Suprapubic skin (tissue), 4 donors: ENCODE data around the gene EEA1. TPM values are rescaled to one million over a fixed set of nuclear protein-coding genes. Genes with fewer than 3 reads are reported as not detected.
"Not testable (repeated sequence)": the region's sequence is repeated elsewhere in the genome, so short reads cannot be mapped to it uniquely, and the experiment has no call there.

ENCODE experiments used
- DNase-seq, 2 donors: peaks; one replicate each; pipeline ENCODE4 v3.0.0-alpha.2; 2019; ENCODE audit warnings: low spot score in 2 of 2
- H3K27ac ChIP-seq: fragments of 200-600 bp; sonication (generic); one replicate; pipeline ENCODE4 v1.5.1; 2019
- H3K27me3 ChIP-seq: fragments of 200-600 bp; sonication (generic); one replicate; pipeline ENCODE4 v1.5.1; 2019
- H3K36me3 ChIP-seq: fragments of 200-600 bp; sonication (generic); one replicate; pipeline ENCODE4 v1.5.1; 2019
- H3K4me1 ChIP-seq: fragments of 200-600 bp; sonication (generic); one replicate; pipeline ENCODE4 v1.5.1; 2019
- H3K4me3 ChIP-seq: fragments of 200-600 bp; sonication (generic); one replicate; pipeline ENCODE4 v1.5.1; 2019; ENCODE audit warnings: mild to moderate bottlenecking
- H3K9me3 ChIP-seq: fragments of 200-600 bp; sonication (generic); one replicate; pipeline ENCODE4 v1.5.1; 2019
- EP300 ChIP-seq: sonication (generic); formaldehyde crosslinking; IDR thresholded peaks from one replicate; pipeline ENCODE4 v1.6.1; 2017; ENCODE audit warnings: antibody characterized with exemption
- POLR2A ChIP-seq, 2 donors: fragments of 450-650 bp; IDR thresholded peaks; one replicate each; pipeline ENCODE4 v1.6.1; 2017; ENCODE audit warnings: antibody characterized with exemption in 2 of 2, mild to moderate bottlenecking in 2 of 2, moderate library complexity in 2 of 2
- POLR2AphosphoS5 ChIP-seq, 3 donors: sonication (generic); formaldehyde crosslinking; IDR thresholded peaks; one replicate each; pipeline ENCODE4 v1.6.1; 2017; ENCODE audit warnings: antibody characterized with exemption in 3 of 3
- WGBS: methylation state at CpG from one replicate; pipeline ENCODE4 v1.1.5; 2018; 5-methylcytosine and 5-hydroxymethylcytosine counted together
- total RNA-seq, 4 donors: library from RNA; depleted of rRNA; stranded (reverse); fragments of >200 nt; gene quantifications; one replicate each; pipeline ENCODE4 v1.1.0, GENCODE V29; 2016
- TF ChIP-seq, protein P1 (sequence below), 2 donors: fragments of 200-600 bp in 1 of 2; fragments of 450-650 bp in 1 of 2; sonication (generic) in 1 of 2; IDR thresholded peaks; one replicate each; pipeline ENCODE4 v1.5.1; 2016 to 2019; ENCODE audit warnings: antibody characterized with exemption in 2 of 2, mild to moderate bottlenecking in 1 of 2, moderate library complexity in 1 of 2

Gene EEA1
- total RNA-seq, 4 donors from 2014 or later: 17.9 to 55.0 (median 23.2) TPM

DNA sequence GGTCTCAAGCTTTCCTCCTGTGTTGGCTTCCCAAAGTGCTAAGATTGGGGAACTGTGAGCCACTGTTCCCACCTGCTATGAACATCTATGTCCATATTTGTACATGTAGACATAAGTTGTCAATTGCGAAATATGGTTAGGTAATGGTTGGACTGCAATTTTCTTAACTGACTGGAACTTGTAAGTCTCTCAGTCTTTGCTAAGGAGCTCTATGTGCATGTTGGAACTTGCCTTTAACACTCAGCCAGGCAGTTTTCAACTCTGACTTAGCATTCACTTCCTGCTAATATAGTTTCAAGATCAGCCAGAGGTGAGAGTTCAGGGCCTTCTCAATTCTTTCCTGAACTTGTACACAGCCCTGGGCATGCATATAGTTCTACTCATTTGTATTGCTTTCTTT lies 44.5 kb upstream of the EEA1 start:
- Histone ChIP-seq H3K4me3 (no peak overlapping the region), H3K36me3 (no peaks in the 10 kb centered on the region), H3K27me3 (no peaks in the 10 kb centered on the region), H3K4me1 (peaks cover 4% of the 10 kb centered on the region), H3K9me3 (no peaks in the 10 kb centered on the region), H3K27ac (no peak overlapping the region)
- DNase-seq: no peak
- TF ChIP-seq, protein P1, sequence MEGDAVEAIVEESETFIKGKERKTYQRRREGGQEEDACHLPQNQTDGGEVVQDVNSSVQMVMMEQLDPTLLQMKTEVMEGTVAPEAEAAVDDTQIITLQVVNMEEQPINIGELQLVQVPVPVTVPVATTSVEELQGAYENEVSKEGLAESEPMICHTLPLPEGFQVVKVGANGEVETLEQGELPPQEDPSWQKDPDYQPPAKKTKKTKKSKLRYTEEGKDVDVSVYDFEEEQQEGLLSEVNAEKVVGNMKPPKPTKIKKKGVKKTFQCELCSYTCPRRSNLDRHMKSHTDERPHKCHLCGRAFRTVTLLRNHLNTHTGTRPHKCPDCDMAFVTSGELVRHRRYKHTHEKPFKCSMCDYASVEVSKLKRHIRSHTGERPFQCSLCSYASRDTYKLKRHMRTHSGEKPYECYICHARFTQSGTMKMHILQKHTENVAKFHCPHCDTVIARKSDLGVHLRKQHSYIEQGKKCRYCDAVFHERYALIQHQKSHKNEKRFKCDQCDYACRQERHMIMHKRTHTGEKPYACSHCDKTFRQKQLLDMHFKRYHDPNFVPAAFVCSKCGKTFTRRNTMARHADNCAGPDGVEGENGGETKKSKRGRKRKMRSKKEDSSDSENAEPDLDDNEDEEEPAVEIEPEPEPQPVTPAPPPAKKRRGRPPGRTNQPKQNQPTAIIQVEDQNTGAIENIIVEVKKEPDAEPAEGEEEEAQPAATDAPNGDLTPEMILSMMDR (IDR thresholded peaks at IDR 0.05): no peak
- TF ChIP-seq POLR2AphosphoS5 (IDR thresholded peaks at IDR 0.05): no peak
- WGBS: 94% methylated on average over 1 of the region's 1 CpG

DNA sequence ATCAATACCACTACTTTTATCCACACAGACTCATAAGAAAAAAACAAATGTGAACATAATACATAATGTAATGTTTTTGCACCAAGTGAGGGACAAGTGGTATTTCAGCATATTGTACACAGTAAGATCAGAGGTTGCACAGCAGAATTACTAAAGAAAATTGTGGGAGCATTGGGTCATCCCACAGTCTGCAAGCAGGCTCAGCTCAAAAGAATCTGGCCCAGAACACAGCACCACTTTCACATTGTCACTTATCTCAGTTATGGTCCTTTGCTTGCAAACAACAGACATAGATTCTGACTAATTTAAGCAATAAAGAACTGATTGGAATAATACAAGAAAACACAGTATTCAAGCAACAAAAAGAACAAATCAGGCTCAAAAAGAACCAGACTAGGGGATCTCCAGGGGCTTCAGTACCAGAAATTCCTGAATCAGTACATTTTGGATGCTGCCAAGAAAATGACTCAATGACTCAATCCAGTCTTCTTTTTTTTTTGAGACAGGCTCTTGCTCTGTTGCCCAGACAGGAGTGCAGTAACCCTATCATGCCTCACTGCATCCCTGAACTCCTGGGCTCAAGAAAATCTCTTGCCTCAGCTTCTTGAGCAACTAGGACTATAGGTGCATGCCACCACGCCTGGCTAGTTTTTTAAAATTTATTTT lies 42.9 kb upstream of the EEA1 start:
- H3K27ac ChIP-seq: peak overlapping the region; percentile 64
- no peaks in the 10 kb centered on the region for H3K9me3 ChIP-seq
- WGBS: 84% methylated on average over 1 of the region's 1 CpG

DNA sequence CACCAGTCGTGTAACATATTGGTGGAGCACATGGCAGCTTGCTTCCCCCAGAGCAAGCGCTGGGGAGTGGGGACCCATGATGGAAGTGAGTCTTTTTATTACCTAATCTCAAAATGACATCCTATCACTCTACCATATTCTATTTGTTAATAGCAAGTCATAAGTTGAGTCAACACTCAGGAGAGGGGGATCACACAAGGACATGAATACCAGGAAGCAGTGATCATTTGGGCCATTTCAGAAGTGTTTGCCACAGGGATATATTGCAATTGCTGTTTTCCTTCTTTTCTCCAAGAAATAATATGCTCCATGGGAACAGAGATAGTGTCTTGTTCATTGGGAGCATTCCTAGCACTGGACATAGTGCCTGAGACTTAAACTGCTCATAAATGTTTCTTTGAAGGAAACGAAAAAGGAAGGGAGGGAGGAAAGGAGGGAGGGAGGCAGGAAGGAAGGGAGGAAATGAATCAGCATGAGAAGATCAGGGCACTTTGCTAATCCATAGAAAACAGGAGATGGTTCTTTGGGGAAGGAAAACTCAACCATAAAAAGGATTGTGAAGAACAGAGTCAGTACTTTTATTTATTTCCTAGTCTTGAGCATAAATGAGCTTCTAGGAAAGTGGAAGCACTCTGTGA lies 39.2 kb upstream of the EEA1 start:
- 66% methylated on average over 3 of the region's 3 CpGs for WGBS
- Histone ChIP-seq H3K9me3 (no peaks in the 10 kb centered on the region), H3K27me3 (no peaks in the 10 kb centered on the region), H3K36me3 (no peaks in the 10 kb centered on the region), H3K27ac (no peak overlapping the region), H3K4me3 (no peak overlapping the region), H3K4me1 (peaks cover 4% of the 10 kb centered on the region)
- TF ChIP-seq EP300: no peak
- TF ChIP-seq, protein P1 (IDR thresholded peaks at IDR 0.05): no peak
- no peak for TF ChIP-seq POLR2A (IDR thresholded peaks at IDR 0.05)
- TF ChIP-seq POLR2AphosphoS5 (IDR thresholded peaks at IDR 0.05): no peak
- no peak for DNase-seq

More for the DNA sequence above, 42.9 kb upstream of the EEA1 start:
- TF ChIP-seq, protein P1 (IDR thresholded peaks at IDR 0.05): no peak
- TF ChIP-seq POLR2AphosphoS5 (IDR thresholded peaks at IDR 0.05): no peak
- no peak for TF ChIP-seq POLR2A (IDR thresholded peaks at IDR 0.05)
- TF ChIP-seq EP300: no peak
- Histone ChIP-seq H3K4me1 (peaks cover 4% of the 10 kb centered on the region), H3K36me3 (no peaks in the 10 kb centered on the region), H3K4me3 (no peak overlapping the region), H3K27me3 (no peaks in the 10 kb centered on the region)
- DNase-seq: no peak

DNA sequence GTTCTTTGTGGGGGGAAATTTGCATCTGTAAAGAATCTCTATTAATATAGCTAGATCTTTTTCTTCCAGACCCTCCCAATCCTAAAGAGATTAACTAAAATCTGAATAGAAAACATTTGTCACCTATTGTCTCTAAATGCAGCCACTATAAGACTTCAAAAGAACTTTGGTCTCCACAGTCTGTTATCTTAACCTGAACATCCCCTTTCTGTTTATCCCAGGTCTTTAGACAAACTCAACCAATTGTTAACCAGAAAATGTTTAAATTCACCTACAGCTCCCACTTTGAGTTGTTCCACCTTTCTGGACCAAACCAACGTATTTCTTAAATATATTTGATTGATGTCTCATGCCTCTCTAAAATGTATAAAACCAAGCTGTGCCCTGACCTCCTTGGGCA lies 35.3 kb upstream of the EEA1 start:
- not testable (repeated sequence) for H3K36me3 ChIP-seq, DNase-seq, H3K4me1 ChIP-seq, H3K27me3 ChIP-seq, H3K9me3 ChIP-seq, H3K27ac ChIP-seq, H3K4me3 ChIP-seq
- WGBS: 69% methylated on average over 1 of the region's 1 CpG

DNA sequence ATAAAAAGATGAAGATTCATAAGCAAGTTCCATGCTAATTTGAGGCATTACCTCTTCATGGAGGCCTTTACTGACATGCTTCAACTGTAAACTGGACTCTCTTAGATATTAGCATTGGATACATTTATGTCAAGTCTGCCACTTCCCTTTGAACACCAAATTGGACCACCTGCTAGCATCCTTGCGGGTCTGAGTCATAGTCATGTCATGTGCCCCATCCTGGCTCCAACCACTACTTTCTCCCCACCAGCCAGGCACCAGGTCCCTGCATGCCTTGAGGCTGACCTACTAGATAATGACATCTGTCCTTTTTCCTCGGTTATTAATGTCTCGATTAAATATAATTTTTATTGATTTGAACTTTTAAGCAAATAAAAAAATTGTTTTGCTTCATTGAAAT lies 32.9 kb upstream of the EEA1 start:
- H3K4me3 ChIP-seq: no peak overlapping the region
- no peak for TF ChIP-seq POLR2A (IDR thresholded peaks at IDR 0.05)
- TF ChIP-seq EP300: no peak
- TF ChIP-seq, protein P1 (IDR thresholded peaks at IDR 0.05): no peak
- TF ChIP-seq POLR2AphosphoS5 (IDR thresholded peaks at IDR 0.05): no peak
- no peaks in the 10 kb centered on the region for H3K36me3 ChIP-seq
- H3K27me3 ChIP-seq: no peaks in the 10 kb centered on the region
- no peak for DNase-seq
- 91% methylated on average over 3 of the region's 3 CpGs for WGBS
- H3K27ac ChIP-seq: no peak overlapping the region
- H3K4me1 ChIP-seq: no peaks in the 10 kb centered on the region
- no peaks in the 10 kb centered on the region for H3K9me3 ChIP-seq
